Endothelial cell of umbilical vein (primary cell): ENCODE data around the gene GBF1. TPM values are rescaled to one million over a fixed set of nuclear protein-coding genes. Genes with fewer than 3 reads are reported as not detected.

Experiments used
- BruUV-seq: library from RNA; stranded (reverse); fragments of 400-500 nt; replicated peaks from 2 replicates; lab custom pipeline; 2021; lab: Mats Ljungman, UMichigan
- CTCF ChIA-PET: fragments of 300-600, 350-600 bp; sonication (Branson Sonifier 250); formaldehyde crosslinking; loops from one replicate; lab custom pipeline; 2021; ENCODE audit warnings: antibody characterized with exemption, inconsistent platforms; lab: Charles Lee
- POLR2A ChIA-PET: fragments of 300-600, 350-600 bp; sonication (Branson Sonifier 250); formaldehyde crosslinking; loops from one replicate; lab custom pipeline; 2021; ENCODE audit warnings: antibody characterized with exemption, inconsistent platforms; lab: Charles Lee
- DNase-seq: peaks from one replicate; pipeline ENCODE4 v3.0.0-alpha.2; 2011; ENCODE audit warnings: low read depth, low spot score
- FAIRE-seq: peaks from 2 replicates; lab custom pipeline; 2011; peaks lifted over from hg19 to GRCh38; lab: Jason Lieb, UNC
- H2AFZ ChIP-seq: 2 replicates; pipeline ENCODE4 v1.6.0; 2012; ENCODE audit warnings: low read depth, low read length, control low read depth, inconsistent platforms
- H3K27ac ChIP-seq: 2 replicates; pipeline ENCODE4 v1.5.1; 2011; ENCODE audit warnings: low read depth, mild to moderate bottlenecking, control low read depth, low read length, moderate library complexity; ENCODE audit not compliant: insufficient read depth
- H3K27me3 ChIP-seq, 2 experiments: 2 replicates each; pipeline versions ENCODE4 v1.6.0 to v1.6.1; 2011; ENCODE audit warnings: low read length in 2 of 2, mixed read lengths in 1 of 2; ENCODE audit not compliant: control insufficient read depth in 2 of 2, insufficient read depth in 2 of 2
- H3K36me3 ChIP-seq, 2 experiments: 2 replicates in 1 of 2; 3 replicates in 1 of 2; pipeline ENCODE4 v1.5.1; 2011; ENCODE audit warnings: low read length in 2 of 2, mild to moderate bottlenecking in 1 of 2, moderate library complexity in 1 of 2; ENCODE audit not compliant: control insufficient read depth in 2 of 2, insufficient read depth in 2 of 2; ENCODE audit errors: extremely low read depth in 1 of 2
- H3K4me1 ChIP-seq: 3 replicates; pipeline ENCODE4 v1.5.1; 2011; ENCODE audit warnings: mild to moderate bottlenecking, low read length; ENCODE audit not compliant: control insufficient read depth, insufficient read depth; ENCODE audit errors: extremely low read depth
- H3K4me2 ChIP-seq: 2 replicates; pipeline ENCODE4 v1.6.1; 2011; ENCODE audit warnings: low read length, control low read depth, mixed read lengths; ENCODE audit not compliant: insufficient read depth
- H3K4me3 ChIP-seq, 3 experiments: fragments of 200-600 bp in 1 of 3; sonication (generic), shearing (Covaris generic) in 1 of 3; replicated peaks in 1 of 3; 2 replicates each; pipeline ENCODE4 v1.5.1; 2011 to 2016; ENCODE audit warnings: control low read depth in 3 of 3, low read length in 3 of 3, mild to moderate bottlenecking in 2 of 3, inconsistent platforms in 1 of 3, low read depth in 1 of 3, moderate library complexity in 1 of 3; ENCODE audit not compliant: insufficient read depth in 1 of 3
- H3K79me2 ChIP-seq: 2 replicates; pipeline ENCODE4 v1.6.0; 2012; ENCODE audit warnings: low read length, inconsistent platforms; ENCODE audit not compliant: control insufficient read depth, insufficient read depth
- H3K9ac ChIP-seq: replicated peaks from 2 replicates; pipeline ENCODE3; 2011; ENCODE audit warnings: low read length, control low read depth; ENCODE audit not compliant: insufficient read depth; ENCODE audit errors: extremely low read depth
- H3K9me1 ChIP-seq: replicated peaks from 3 replicates; pipeline ENCODE4 v1.6.0; 2011; ENCODE audit warnings: mild to moderate bottlenecking, low read length; ENCODE audit not compliant: control insufficient read depth, insufficient read depth; ENCODE audit errors: extremely low read depth
- H3K9me3 ChIP-seq: replicated peaks from 2 replicates; pipeline ENCODE4 v1.5.1; 2012; ENCODE audit warnings: low read length, inconsistent platforms; ENCODE audit not compliant: control insufficient read depth, insufficient read depth
- H4K20me1 ChIP-seq: replicated peaks from 2 replicates; pipeline ENCODE3; 2011; ENCODE audit warnings: mild to moderate bottlenecking, low read length; ENCODE audit not compliant: control insufficient read depth, insufficient read depth; ENCODE audit errors: extremely low read depth
- CTCF ChIP-seq, 2 donors: IDR thresholded peaks; 1 replicate in 1 of 2; 2 replicates in 1 of 2; pipeline ENCODE4 v1.5.1; 2011; ENCODE audit warnings: low read length in 2 of 2, mild to moderate bottlenecking in 2 of 2, moderate library complexity in 2 of 2, control low read depth in 1 of 2, inconsistent platforms in 1 of 2, low read depth in 1 of 2; ENCODE audit not compliant: insufficient read depth in 1 of 2; ENCODE audit errors: extremely low read depth in 1 of 2
- EZH2 ChIP-seq: IDR thresholded peaks from 2 replicates; pipeline ENCODE4 v1.6.1; 2012; ENCODE audit warnings: borderline replicate concordance, low read depth, mild to moderate bottlenecking, moderate library complexity, low read length, inconsistent platforms; ENCODE audit not compliant: severe bottlenecking
- FOS ChIP-seq: IDR thresholded peaks from 2 replicates; pipeline ENCODE4 v1.6.1; 2011; ENCODE audit warnings: mild to moderate bottlenecking, low read length, moderate library complexity, borderline replicate concordance; ENCODE audit not compliant: insufficient read depth
- GATA2 ChIP-seq: IDR thresholded peaks from 2 replicates; pipeline ENCODE4 v1.7.0; 2011; ENCODE audit warnings: low read depth, mild to moderate bottlenecking, moderate library complexity, mixed read lengths, low read length; ENCODE audit not compliant: insufficient read length, insufficient read depth
- JUN ChIP-seq: IDR thresholded peaks from 2 replicates; pipeline ENCODE4 v1.6.1; 2011; ENCODE audit warnings: borderline replicate concordance, low read depth; ENCODE audit not compliant: insufficient read length, insufficient read depth
- MAX ChIP-seq: IDR thresholded peaks from 2 replicates; pipeline ENCODE4 v1.6.1; 2011; ENCODE audit not compliant: insufficient read depth, insufficient read length
- MYC ChIP-seq: IDR thresholded peaks from one replicate; pipeline ENCODE4 v1.6.1; 2011; ENCODE audit warnings: mild to moderate bottlenecking, low read depth, low read length
- POLR2A ChIP-seq: IDR thresholded peaks from 2 replicates; pipeline ENCODE4 v1.6.1; 2012; ENCODE audit warnings: low read depth, mild to moderate bottlenecking, control low read depth, low read length
- POLR2AphosphoS5 ChIP-seq: IDR thresholded peaks from 2 replicates; pipeline ENCODE4 v1.6.1; 2012; ENCODE audit warnings: low read depth, mild to moderate bottlenecking, control low read depth, low read length, moderate library complexity; ENCODE audit not compliant: insufficient read depth
- dilution Hi-C: fragments of 300-500 bp; cut with MboI; formaldehyde crosslinking; loops from one replicate; pipeline ENCODE4 v1.15.0; 2019; ENCODE audit warnings: low sequenced_read_pairs; ENCODE audit not compliant: extremely low pct_ligation_motif_present
- intact Hi-C: fragments of 100-400 bp; cut with micrococcal nuclease; formaldehyde crosslinking; loops from one replicate; pipeline ENCODE4 v1.10.0; 2022
- polyA plus RNA-seq, 4 experiments: library from polyadenylated mRNA; depleted of rRNA in 3 of 4; stranded (reverse) in 3 of 4; unstranded in 1 of 4; fragments of >200 nt; gene quantifications; 2 replicates each; pipeline versions ENCODE4 v1.2.1 to v1.2.3, GENCODE V29; 2011 to 2012; ENCODE audit warnings: missing spikeins in 1 of 4
- total RNA-seq: library from RNA; stranded (reverse); gene quantifications from 2 replicates; pipeline ENCODE4 v1.2.3, GENCODE V29; 2021

GBF1 gene
- total and polyA plus RNA-seq, 2 donors (not counting 3 experiments of a cell fraction or from before 2014, with no cell fraction given), result 26.0 to 49.7 TPM

GRCh38 chr10:102219370-102219769 lies 26.0 kb upstream of the GBF1 start:
- DNase-seq (no peak), FAIRE-seq (no peak)
- H3K27me3 ChIP-seq, result peaks cover 37 to 48% of the 10 kb centered on the region in 2 experiments
- H3K4me2 ChIP-seq, result no peak overlapping the region
- dilution Hi-C loops (no loop called here), intact Hi-C loops (no loop called here)
- no peaks in the 10 kb centered on the region for H3K9me3 ChIP-seq
- no TSS peak for BruUV-seq
- H3K9me1 ChIP-seq, result no peaks in the 10 kb centered on the region
- no peak overlapping the region for H2AFZ ChIP-seq
- no peaks in the 10 kb centered on the region for H3K36me3 ChIP-seq
- ChIA-PET POLR2A (no interaction called here), CTCF (interaction anchor here (0.8 to 4.5 kb wide), 7 partner anchors 10 to 365 kb away, joined by 3 to 26 read pairs (median 3); no protein-coding TSS in a partner anchor)
- H3K79me2 ChIP-seq, result no peaks in the 10 kb centered on the region
- no peak overlapping the region for H3K27ac ChIP-seq
- H3K4me3 ChIP-seq, result no peak overlapping the region
- H3K4me1 ChIP-seq, result no peaks in the 10 kb centered on the region
- no peak for TF ChIP-seq POLR2AphosphoS5
- no peak for TF ChIP-seq EZH2
- no peak for TF ChIP-seq MYC
- no peak for TF ChIP-seq GATA2
- no peak for TF ChIP-seq JUN
- no peak for TF ChIP-seq MAX
- TF ChIP-seq POLR2A, result no peak
- no peak overlapping the region for H3K9ac ChIP-seq
- no peaks in the 10 kb centered on the region for H4K20me1 ChIP-seq

- Histone ChIP-seq H3K4me1 (peaks cover 6% of the 10 kb centered on the region), H3K9me3 (no peaks in the 10 kb centered on the region), H2AFZ (no peak overlapping the region), H4K20me1 (no peaks in the 10 kb centered on the region), H3K79me2 (no peaks in the 10 kb centered on the region), H3K36me3 (no peaks in the 10 kb centered on the region), H3K27ac (no peak overlapping the region), H3K9ac (no peak overlapping the region), H3K9me1 (no peaks in the 10 kb centered on the region), H3K27me3 (peaks cover 37 to 48% of the 10 kb centered on the region in 2 experiments), H3K4me2 (no peak overlapping the region), H3K4me3 (no peak overlapping the region)
- no TSS peak for BruUV-seq
- DNase-seq (no peak), FAIRE-seq (no peak)
- POLR2A ChIA-PET, result no interaction called here
- dilution Hi-C loops (no loop called here), intact Hi-C loops (no loop called here)
- CTCF ChIA-PET, result interaction anchor here (0.7 to 4.5 kb wide), 5 partner anchors 9 to 126 kb away, joined by 3 to 26 read pairs (median 6); no protein-coding TSS in a partner anchor
- TF ChIP-seq POLR2AphosphoS5 (no peak), CTCF (IDR thresholded peaks at IDR 0.05; ENCODE audit: extremely low read depth in 1 of 2, insufficient read depth in 1 of 2, low read depth in 1 of 2, low read length in 2 of 2) (no peak), MYC (no peak), POLR2A (no peak), MAX (no peak), GATA2 (no peak), FOS (no peak), EZH2 (no peak), JUN (no peak)
These were observed 24.7 kb upstream of the GBF1 start for GRCh38 chr10:102220612-102221011.
